Stimulated activated CD8-positive, alpha-beta memory T cell treated with anti-CD3 and anti-CD28 coated beads, Interleukin-7, amount 100 ng/mL, for 4 hours (primary cell): ENCODE results near the gene ZNF90.
A peak's percentile ranks its signal among the peaks of the same experiment; 100 is the strongest.
"Not testable (repeated sequence)": the region's sequence is repeated elsewhere in the genome, so short reads cannot be mapped to it uniquely, and the experiment has no call there.

Experiments
- DNase-seq, 2 donors: peaks; one replicate each; pipeline ENCODE4 v3.0.0-alpha.2; 2020; ENCODE audit warnings: low read depth in 2 of 2

ZNF90 gene

GRCh38 chr19:20077791-20078463, at the start of gene ZNF90:
Gene ZNF90 (plus strand): TSS chr19:20078000. CDS start chr19:20078133, 133 bp downstream.
- DNase-seq = peak; percentile 75 to 76

- DNase-seq = no peak
These were observed 49.2 kb upstream of the ZNF90 start for GRCh38 chr19:20028611-20029010.

GRCh38 chr19:20035935-20036334, 41.9 kb upstream of the ZNF90 start:
- no peak for DNase-seq

GRCh38 chr19:20038358-20039202, 39.2 kb upstream of the ZNF90 start:
- DNase-seq = no peak

- peak; percentile 86 to 92 for DNase-seq
These were observed 38.5 kb upstream of the ZNF90 start, which contains the start of gene ZNF682 for GRCh38 chr19:20039203-20039723. Gene ZNF682 (minus strand): TSS chr19:20039505. CDS start chr19:20039345, 160 bp downstream.

- no peak for DNase-seq
These were observed 33.1 kb upstream of the ZNF90 start for GRCh38 chr19:20044663-20045062.

GRCh38 chr19:20045742-20046141, 32.1 kb upstream of the ZNF90 start:
- not testable (repeated sequence) for DNase-seq

GRCh38 chr19:20051841-20052768, 25.7 kb upstream of the ZNF90 start:
- peak; percentile 32 to 45 for DNase-seq

GRCh38 chr19:20058738-20059137, 19.1 kb upstream of the ZNF90 start:
- not testable (repeated sequence) for DNase-seq

GRCh38 chr19:20060282-20060681, 17.5 kb upstream of the ZNF90 start:
- DNase-seq = no peak

GRCh38 chr19:20066861-20067260, 10.9 kb upstream of the ZNF90 start:
- no peak for DNase-seq

GRCh38 chr19:20067943-20068342, 9.9 kb upstream of the ZNF90 start:
- no peak for DNase-seq

- not testable (repeated sequence) for DNase-seq
These were observed 9.2 kb upstream of the ZNF90 start for GRCh38 chr19:20068559-20068958.

GRCh38 chr19:20070691-20071090, 7.1 kb upstream of the ZNF90 start:
- DNase-seq = no peak

- DNase-seq = no peak
These were observed 4.9 kb upstream of the ZNF90 start for GRCh38 chr19:20072936-20073335.

- no peak for DNase-seq
These were observed 806 bp downstream of the ZNF90 start for GRCh38 chr19:20078581-20079031.

- DNase-seq = no peak
These were observed 1.7 kb downstream of the ZNF90 start for GRCh38 chr19:20079476-20079875.

- no peak for DNase-seq
These were observed 2.9 kb downstream of the ZNF90 start for GRCh38 chr19:20080656-20081055.

- DNase-seq = not testable (repeated sequence)
These were observed 4.5 kb downstream of the ZNF90 start for GRCh38 chr19:20082232-20082833.

GRCh38 chr19:20082876-20083275, 5.1 kb downstream of the ZNF90 start:
- DNase-seq = not testable (repeated sequence)

- DNase-seq = no peak
These were observed 24.3 kb downstream of the ZNF90 start for GRCh38 chr19:20102097-20102496.
